Activated CD4-positive, alpha-beta T cell treated with anti-CD3 and anti-CD28 coated beads, Interleukin-2, amount 50 U/mL, for 24 hours (primary cell): ENCODE results near the gene BSND.
"Not testable (repeated sequence)": the region's sequence is repeated elsewhere in the genome, so short reads cannot be mapped to it uniquely, and the experiment has no call there.

Experiments
- DNase-seq, 2 donors: peaks; one replicate each; pipeline ENCODE4 v3.0.0-alpha.2; 2020; ENCODE audit warnings: low read depth in 1 of 2, low spot score in 1 of 2

The BSND gene

GRCh38 chr1:54998677-54999076 lies at the start of gene BSND:
Gene BSND, plus strand, starts transcription at chr1:54998933. Its CDS starts 254 bp downstream, at chr1:54999187.
- no peak for DNase-seq

DNA sequence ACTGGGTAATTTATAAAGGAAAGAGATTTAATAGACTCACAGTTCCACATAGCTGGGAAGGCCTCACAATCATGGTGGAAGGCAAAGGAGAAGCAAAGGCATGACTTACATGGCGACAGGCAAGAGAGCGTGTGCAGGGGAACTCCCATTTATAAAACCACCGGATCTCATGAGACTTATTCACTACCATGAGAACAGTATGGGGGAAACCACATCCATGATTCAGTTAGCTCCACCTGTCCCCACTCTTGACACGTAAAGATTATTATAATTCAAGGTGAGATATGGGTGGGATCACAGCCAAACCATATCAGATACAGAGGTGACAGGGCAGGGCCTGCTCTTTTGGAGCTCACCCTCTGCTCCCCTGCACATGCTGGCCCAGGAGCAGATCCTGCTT lies 49.7 kb upstream of the BSND start:
- DNase-seq: no peak

DNA sequence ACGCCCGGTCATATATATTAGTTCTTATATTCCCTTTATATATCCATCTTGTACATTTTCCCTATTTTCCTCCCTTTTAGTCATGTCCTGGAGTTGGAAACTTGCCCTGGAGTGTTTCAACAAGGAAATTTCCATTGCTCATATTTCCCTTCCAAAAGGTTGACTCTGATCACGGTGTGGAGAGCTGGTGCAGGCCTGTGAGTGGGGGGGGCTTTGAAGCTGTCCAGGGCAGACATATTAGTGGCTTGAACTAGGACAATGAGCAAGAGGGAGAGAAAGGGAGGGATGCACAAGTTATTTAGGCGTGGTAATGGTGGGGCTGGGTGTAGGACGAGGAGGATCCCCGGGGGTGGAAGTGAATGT lies 48.7 kb upstream of the BSND start:
- no peak for DNase-seq

DNA sequence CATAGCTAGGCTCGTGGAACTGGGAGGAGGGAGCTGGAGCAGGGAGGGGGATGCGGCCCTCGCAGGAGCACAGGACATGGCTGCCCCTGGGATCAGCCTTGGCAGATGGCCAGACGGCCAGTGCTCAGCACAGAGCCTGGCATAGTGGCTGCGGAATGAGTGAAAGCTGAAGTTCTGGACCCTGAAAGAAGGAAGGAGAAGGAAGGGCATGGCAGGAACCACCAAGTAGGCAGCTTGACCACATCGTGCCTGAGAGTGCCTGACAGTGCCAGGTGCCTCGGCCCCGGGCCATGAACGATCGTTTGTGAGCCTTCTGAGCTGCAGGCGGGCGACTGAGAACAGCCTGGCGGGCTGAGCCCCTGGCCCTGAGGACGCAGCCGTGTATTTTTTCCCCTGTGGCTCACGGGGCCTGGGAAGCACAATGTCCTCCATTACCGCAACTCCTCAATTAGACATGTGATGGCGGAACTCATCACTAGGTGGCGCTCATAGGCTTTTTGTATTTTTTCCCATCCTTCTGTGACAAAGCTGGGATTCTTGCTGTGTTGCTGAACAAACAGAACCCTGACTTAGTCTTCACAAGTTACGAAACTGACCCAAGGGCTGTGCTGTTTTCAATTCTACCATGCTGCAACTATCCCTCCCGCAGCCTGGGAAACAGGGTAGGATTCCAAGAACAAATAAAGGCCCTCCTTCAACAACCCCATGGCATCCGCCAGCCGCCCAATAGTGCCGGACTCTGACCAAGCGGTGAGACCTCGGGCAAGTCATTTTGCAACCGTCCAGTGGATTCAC lies 48.2 kb upstream of the BSND start:
- peak; percentile 24 to 29 for DNase-seq

- no peak for DNase-seq
These were observed 46.9 kb upstream of the BSND start for GRCh38 chr1:54951810-54952226.

GRCh38 chr1:54952950-54953718 lies 45.6 kb upstream of the BSND start:
- no peak for DNase-seq

- DNase-seq: no peak
These were observed 44.9 kb upstream of the BSND start for GRCh38 chr1:54953846-54954245.

- no peak for DNase-seq
These were observed 43.4 kb upstream of the BSND start for GRCh38 chr1:54955359-54955758.

DNA sequence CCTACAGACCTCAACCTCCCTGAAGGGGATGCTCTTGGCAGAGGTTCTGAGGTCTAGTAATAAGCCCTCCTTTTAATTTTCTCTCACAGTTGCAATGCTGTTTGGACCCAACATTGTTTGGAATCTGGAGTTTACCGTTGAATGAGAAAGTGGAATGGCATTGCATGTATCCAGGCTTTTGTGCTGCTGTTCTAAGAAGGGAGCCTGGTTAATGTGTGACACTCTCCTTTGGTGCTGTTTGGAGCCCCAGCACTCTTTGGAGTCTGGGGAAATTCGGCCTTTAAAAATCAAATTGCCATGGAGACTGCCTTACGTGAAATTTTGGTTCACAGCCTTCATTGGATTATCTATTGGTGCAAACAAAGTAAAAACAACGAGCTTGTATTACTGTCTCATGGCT lies 42.0 kb upstream of the BSND start:
- no peak for DNase-seq

DNA sequence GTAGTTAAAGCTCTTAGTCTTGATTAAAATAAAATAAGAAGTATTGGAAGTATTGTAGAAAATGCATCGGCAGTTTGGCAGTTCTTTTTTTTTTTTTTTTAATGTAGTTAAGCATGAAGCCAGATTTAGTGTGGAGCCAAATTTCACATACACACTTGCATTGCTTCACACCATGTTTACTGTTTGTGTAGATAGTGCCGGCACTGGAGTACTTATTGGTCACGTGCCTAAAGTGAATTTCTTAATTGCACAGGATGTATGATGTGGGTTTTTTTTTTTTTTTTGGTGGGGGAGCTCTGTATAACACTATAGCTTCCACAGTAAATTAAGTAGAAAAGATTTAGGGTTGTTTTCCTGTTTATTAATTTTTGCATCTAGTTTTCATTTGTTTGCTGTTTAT lies 39.5 kb upstream of the BSND start:
- no peak for DNase-seq

DNA sequence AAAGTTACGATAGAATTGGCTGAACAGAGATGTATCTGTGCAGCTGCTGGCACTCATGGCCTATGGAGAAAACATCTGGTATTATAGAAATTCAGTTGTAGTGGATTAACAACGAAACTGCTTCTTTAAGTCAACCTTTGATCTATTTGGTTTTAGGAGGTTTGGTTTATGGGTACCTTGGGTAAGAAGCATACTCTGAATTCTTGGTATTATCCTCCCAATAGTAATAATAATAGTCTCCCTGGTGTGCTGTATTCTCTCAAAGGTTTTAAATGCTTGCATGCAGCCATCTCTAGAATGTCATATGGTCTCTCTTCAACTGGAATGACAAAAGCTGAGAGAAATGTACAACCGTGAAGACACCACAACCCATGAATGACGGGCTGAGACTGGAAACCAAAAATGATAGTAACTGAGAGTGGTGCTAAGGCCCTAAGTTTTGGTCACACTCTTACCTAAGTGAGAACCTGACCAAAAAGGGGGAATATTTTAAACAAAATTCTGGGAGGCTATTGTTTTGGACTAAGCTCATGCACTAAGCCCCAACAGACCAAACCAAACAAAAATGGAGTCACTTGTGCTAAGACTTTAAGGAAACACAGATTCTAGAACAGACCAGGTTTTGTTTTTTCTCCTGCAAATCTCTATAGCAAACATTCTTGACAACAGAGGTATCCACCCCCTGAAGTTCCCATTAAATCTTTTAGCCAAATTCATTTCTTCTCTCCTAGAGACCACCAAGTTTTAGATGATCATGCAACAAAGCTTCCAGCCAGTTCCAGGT lies 35.9 kb upstream of the BSND start:
- no peak for DNase-seq

- DNase-seq: not testable (repeated sequence)
These were observed 34.9 kb upstream of the BSND start for GRCh38 chr1:54963829-54964228.

DNA sequence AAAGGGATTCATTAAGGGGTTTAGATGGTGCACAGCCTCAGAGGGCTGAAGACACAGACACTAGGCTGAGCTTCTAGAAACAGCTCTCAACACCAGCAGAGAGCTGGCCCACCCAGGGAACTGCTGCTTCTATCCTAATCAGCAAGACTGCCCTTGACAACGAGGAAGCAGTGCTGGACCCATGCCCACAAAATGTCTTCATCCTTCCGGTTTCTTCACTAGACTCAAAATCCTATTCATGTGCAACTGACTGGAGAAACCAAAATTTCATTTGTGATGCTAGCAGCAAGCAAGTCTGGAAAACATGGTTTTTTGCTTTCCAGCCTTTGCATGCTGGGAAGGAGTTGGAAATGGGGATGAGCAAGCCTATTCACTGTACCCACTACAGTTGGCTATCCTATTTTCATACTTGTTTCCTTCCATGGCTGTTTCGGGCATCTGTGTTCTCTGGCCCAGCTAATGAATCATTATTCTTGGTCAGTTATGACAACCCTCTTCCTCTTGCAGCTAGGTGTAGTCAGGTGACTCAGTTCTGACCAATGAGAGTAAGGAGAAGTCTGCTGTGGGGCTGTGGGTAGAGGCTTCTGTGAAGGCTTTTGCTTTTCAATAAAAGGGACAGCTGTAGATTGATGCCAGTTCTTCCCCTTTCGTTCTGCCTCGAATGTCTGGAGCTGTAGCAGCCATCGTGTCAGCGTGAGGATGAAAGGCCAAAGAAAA lies 33.0 kb upstream of the BSND start:
- no peak for DNase-seq

GRCh38 chr1:54967372-54967771 lies 31.4 kb upstream of the BSND start:
- no peak for DNase-seq

GRCh38 chr1:54968551-54968950 lies 30.2 kb upstream of the BSND start:
- DNase-seq: no peak

DNA sequence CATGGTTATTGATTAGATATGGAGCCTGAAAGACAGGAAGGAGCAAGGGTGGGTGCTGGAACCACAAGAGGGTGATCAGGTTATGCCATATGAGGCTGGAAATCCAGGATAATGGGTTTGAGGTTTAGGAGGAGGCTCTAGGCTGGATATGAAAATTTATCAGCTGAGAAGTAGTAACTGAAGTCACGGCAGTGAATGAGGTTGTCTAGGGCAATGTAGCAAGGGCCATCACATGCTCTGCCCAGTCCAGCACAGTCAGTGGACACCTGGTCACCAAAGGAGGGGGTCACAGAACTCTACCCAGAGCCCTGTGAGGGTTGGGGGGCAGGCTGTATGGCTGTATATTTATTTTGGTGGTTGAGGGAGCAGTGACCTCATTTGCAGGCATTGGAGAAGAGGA lies 28.9 kb upstream of the BSND start:
- DNase-seq: no peak

DNA sequence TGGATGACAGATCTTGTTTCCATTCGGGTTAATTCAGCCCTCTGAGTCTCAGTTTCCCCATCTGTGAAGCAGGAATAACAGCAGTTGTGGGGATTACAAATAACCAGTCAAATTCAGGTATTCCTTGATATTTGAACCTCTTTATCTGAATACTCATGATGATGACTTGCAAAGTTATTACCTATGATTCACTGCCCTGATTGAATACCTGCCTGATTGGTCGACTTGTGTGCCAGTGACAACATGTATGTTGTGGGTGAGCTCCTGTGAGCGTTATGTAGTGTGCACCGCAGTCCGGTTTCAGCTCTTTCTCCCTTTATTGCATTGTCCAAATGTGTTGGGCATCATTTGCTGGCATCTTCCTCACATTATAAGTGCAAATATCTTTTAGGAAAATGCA lies 27.8 kb upstream of the BSND start:
- no peak for DNase-seq

- DNase-seq: no peak
These were observed 27.4 kb upstream of the BSND start for GRCh38 chr1:54971317-54971791.

- no peak for DNase-seq
These were observed 26.3 kb upstream of the BSND start for GRCh38 chr1:54972436-54972835.

GRCh38 chr1:54973205-54973921 lies 25.4 kb upstream of the BSND start:
- no peak for DNase-seq
